HepG2 (cell line): ENCODE results near the gene PDK1. TPM values are rescaled to one million over a fixed set of nuclear protein-coding genes. Genes with fewer than 3 reads are reported as not detected.

Experiments used
- AKAP8 ChIP-seq: sonication (generic); formaldehyde crosslinking; IDR thresholded peaks from 2 replicates; pipeline ENCODE4 v1.5.1; 2020; ENCODE audit warnings: mild to moderate bottlenecking, missing genetic modification reagents
- CBFB ChIP-seq: sonication (generic); formaldehyde crosslinking; IDR thresholded peaks from 2 replicates; pipeline ENCODE4 v1.4.0; 2020; ENCODE audit warnings: missing genetic modification reagents
- CREM ChIP-seq, 2 experiments: sonication (generic) in 1 of 2; formaldehyde crosslinking in 1 of 2; IDR thresholded peaks; 2 replicates each; pipeline versions ENCODE4 v1.4.0 to v1.6.1; 2016 to 2020; ENCODE audit warnings: antibody characterized with exemption in 1 of 2, mild to moderate bottlenecking in 1 of 2, missing genetic modification reagents in 1 of 2
- DMAP1 ChIP-seq: IDR thresholded peaks from 2 replicates; pipeline ENCODE4 v1.6.1; 2016
- GATAD1 ChIP-seq: IDR thresholded peaks from 2 replicates; pipeline ENCODE4 v1.6.1; 2016; ENCODE audit warnings: missing genetic modification reagents, missing compliant biosample characterization
- HNRNPUL1 ChIP-seq: fragments of 200-400 bp; formaldehyde crosslinking; IDR thresholded peaks from 2 replicates; pipeline ENCODE4 v1.6.1; 2017; ENCODE audit warnings: low read depth, mild to moderate bottlenecking, low read length, moderate library complexity
- KLF13 ChIP-seq: sonication (generic); formaldehyde crosslinking; IDR thresholded peaks from 2 replicates; pipeline ENCODE4 v1.4.0; 2020; ENCODE audit warnings: mild to moderate bottlenecking, missing genetic modification reagents
- MAFK ChIP-seq, 2 experiments: IDR thresholded peaks in 1 of 2; conservative IDR thresholded peaks in 1 of 2; 2 replicates each; pipeline ENCODE4 v1.6.1; 2011; ENCODE audit warnings: improper control_type of control experiment in 2 of 2, low read length in 2 of 2
- NCOA1 ChIP-seq: sonication (generic); formaldehyde crosslinking; IDR thresholded peaks from 2 replicates; pipeline ENCODE4 v1.9.0; 2021; ENCODE audit warnings: missing genetic modification reagents
- NCOA2 ChIP-seq: sonication (generic); formaldehyde crosslinking; IDR thresholded peaks from 2 replicates; pipeline ENCODE4 v1.8.0; 2022; ENCODE audit warnings: inconsistent platforms
- NFIC ChIP-seq: IDR thresholded peaks from 2 replicates; pipeline ENCODE4 v1.6.1; 2012; ENCODE audit warnings: mild to moderate bottlenecking, low read length, inconsistent platforms
- SRY ChIP-seq: sonication (generic); formaldehyde crosslinking; IDR thresholded peaks from 2 replicates; pipeline ENCODE4 v1.8.0; 2022; ENCODE audit warnings: mild to moderate bottlenecking, missing genetic modification reagents
- ZFP36L2 ChIP-seq: sonication (generic); formaldehyde crosslinking; IDR thresholded peaks from 2 replicates; pipeline ENCODE4 v1.4.0; 2020; ENCODE audit warnings: missing genetic modification reagents
- ZKSCAN5 ChIP-seq: sonication (generic); formaldehyde crosslinking; IDR thresholded peaks from 2 replicates; pipeline ENCODE4 v1.5.1; 2020; ENCODE audit warnings: mild to moderate bottlenecking, missing genetic modification reagents
- ZNF121 ChIP-seq: sonication (generic); formaldehyde crosslinking; IDR thresholded peaks from 2 replicates; pipeline ENCODE4 v1.5.0; 2020; ENCODE audit warnings: mild to moderate bottlenecking, missing genetic modification reagents
- ZNF253 ChIP-seq: sonication (generic); formaldehyde crosslinking; IDR thresholded peaks from 2 replicates; pipeline ENCODE4 v1.8.0; 2022; ENCODE audit warnings: mild to moderate bottlenecking, missing genetic modification reagents, borderline replicate concordance
- ZNF329 ChIP-seq: sonication (generic); formaldehyde crosslinking; IDR thresholded peaks from 2 replicates; pipeline ENCODE4 v1.9.0; 2021; ENCODE audit warnings: low read depth, mild to moderate bottlenecking, missing genetic modification reagents
- ZNF552 ChIP-seq: sonication (generic); formaldehyde crosslinking; IDR thresholded peaks from 2 replicates; pipeline ENCODE4 v1.9.0; 2022; ENCODE audit warnings: missing genetic modification reagents, mild to moderate bottlenecking, borderline replicate concordance
- ZNF572 ChIP-seq: sonication (generic); formaldehyde crosslinking; IDR thresholded peaks from 2 replicates; pipeline ENCODE4 v1.5.1; 2020; ENCODE audit warnings: mild to moderate bottlenecking, missing genetic modification reagents
- ZNF781 ChIP-seq: sonication (generic); formaldehyde crosslinking; IDR thresholded peaks from 2 replicates; pipeline ENCODE4 v1.5.1; 2020; ENCODE audit warnings: borderline replicate concordance, mild to moderate bottlenecking, missing genetic modification reagents; ENCODE audit errors: not compliant biosample characterization
- polyA plus RNA-seq, 8 experiments: library from polyadenylated mRNA; depleted of rRNA in 3 of 8; stranded (reverse) in 7 of 8; unstranded in 1 of 8; fragments of >200 nt; fragmentation: Illumina TruSeq in 4 of 8; extraction: Trizol in 4 of 8; gene quantifications; 2 replicates each; pipeline versions ENCODE4 v1.2.1 to v1.2.3, GENCODE V29; 2011 to 2016; ENCODE audit warnings: low read depth in 4 of 8, missing spikeins in 1 of 8, mixed read lengths in 1 of 8; ENCODE audit not compliant: insufficient read depth in 1 of 8
- total RNA-seq, 5 experiments: library from RNA; depleted of rRNA; stranded (reverse); fragments of >200 nt; fragmentation: Illumina TruSeq; extraction: Trizol; gene quantifications; 2 replicates each; pipeline ENCODE4 v1.2.3, GENCODE V29; 2016; ENCODE audit warnings: low read depth in 1 of 5
- TF ChIP-seq, protein P1 (sequence below): sonication (generic); formaldehyde crosslinking; IDR thresholded peaks from 2 replicates; pipeline ENCODE4 v1.4.0; 2020; ENCODE audit warnings: missing genetic modification reagents
- TF ChIP-seq, protein P2 (sequence below): sonication (generic); formaldehyde crosslinking; IDR thresholded peaks from 2 replicates; pipeline ENCODE4 v1.5.1; 2020; ENCODE audit warnings: mild to moderate bottlenecking, moderate library complexity, missing genetic modification reagents
- TF ChIP-seq, protein P3 (sequence below): fragments of 450-650 bp; IDR thresholded peaks from 2 replicates; pipeline ENCODE4 v1.6.1; 2017
- TF ChIP-seq, protein P4 (sequence below): sonication (generic); IDR thresholded peaks from 2 replicates; pipeline ENCODE4 v1.6.1; 2016; ENCODE audit warnings: low read depth, borderline replicate concordance

PDK1 gene
- total and polyA plus RNA-seq, 2 of the 13 experiments (the other 11 are each of a cell fraction or from before 2014, with no cell fraction given), result 11.9 to 96.9 TPM

DNA sequence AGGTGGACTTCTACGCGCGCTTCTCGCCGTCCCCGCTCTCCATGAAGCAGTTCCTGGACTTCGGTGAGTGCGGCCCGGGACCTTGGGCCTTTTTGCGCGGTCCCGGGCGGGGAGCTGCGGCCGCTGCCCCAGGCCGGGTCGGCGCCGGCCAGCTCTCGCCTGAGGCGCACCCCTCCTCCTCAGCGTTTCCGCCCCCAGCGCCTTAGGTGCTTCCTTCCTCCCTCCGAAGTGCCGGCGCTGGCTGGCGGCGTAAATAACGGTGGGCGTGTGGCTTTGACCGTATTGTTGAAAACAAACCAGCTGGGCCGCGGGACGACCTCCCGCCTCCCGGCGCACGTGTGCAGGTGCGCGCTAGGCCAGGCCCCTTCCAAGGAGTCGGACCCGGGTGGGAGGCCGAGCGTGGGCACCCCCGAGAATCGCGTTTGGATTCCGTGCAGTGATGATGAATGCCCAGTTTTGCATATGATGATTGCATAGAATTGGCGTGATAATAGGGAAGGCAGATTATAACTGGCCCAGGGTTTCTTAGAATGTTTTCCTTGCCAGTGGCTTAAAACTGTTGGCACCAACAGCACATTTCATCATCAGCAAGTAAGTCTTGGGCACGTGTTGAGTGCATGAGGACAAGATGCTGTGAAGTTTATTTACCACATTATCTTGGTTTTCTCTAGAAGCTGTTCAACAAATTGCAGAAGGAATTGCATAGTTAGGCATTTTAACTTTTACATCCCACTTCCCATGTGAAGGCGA lies 569 bp downstream of the PDK1 start (continued):
- peak; percentile 34; the same call in 1 of the 2 replicates for TF ChIP-seq ZNF329 (CRISPR knock-in tag)
- TF ChIP-seq, protein P1, sequence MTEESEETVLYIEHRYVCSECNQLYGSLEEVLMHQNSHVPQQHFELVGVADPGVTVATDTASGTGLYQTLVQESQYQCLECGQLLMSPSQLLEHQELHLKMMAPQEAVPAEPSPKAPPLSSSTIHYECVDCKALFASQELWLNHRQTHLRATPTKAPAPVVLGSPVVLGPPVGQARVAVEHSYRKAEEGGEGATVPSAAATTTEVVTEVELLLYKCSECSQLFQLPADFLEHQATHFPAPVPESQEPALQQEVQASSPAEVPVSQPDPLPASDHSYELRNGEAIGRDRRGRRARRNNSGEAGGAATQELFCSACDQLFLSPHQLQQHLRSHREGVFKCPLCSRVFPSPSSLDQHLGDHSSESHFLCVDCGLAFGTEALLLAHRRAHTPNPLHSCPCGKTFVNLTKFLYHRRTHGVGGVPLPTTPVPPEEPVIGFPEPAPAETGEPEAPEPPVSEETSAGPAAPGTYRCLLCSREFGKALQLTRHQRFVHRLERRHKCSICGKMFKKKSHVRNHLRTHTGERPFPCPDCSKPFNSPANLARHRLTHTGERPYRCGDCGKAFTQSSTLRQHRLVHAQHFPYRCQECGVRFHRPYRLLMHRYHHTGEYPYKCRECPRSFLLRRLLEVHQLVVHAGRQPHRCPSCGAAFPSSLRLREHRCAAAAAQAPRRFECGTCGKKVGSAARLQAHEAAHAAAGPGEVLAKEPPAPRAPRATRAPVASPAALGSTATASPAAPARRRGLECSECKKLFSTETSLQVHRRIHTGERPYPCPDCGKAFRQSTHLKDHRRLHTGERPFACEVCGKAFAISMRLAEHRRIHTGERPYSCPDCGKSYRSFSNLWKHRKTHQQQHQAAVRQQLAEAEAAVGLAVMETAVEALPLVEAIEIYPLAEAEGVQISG (CRISPR knock-in tag), result peak; percentile 27
- TF ChIP-seq KLF13 (CRISPR knock-in tag), result 0 out of 2 replicates have a peak, but pooled peaks have one; percentile 61
- TF ChIP-seq, protein P2, sequence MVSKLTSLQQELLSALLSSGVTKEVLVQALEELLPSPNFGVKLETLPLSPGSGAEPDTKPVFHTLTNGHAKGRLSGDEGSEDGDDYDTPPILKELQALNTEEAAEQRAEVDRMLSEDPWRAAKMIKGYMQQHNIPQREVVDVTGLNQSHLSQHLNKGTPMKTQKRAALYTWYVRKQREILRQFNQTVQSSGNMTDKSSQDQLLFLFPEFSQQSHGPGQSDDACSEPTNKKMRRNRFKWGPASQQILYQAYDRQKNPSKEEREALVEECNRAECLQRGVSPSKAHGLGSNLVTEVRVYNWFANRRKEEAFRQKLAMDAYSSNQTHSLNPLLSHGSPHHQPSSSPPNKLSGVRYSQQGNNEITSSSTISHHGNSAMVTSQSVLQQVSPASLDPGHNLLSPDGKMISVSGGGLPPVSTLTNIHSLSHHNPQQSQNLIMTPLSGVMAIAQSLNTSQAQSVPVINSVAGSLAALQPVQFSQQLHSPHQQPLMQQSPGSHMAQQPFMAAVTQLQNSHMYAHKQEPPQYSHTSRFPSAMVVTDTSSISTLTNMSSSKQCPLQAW (CRISPR knock-in tag), result peak; percentile 81
- TF ChIP-seq ZNF253, result peak; percentile 69; the same call in 1 of the 2 replicates
- TF ChIP-seq HNRNPUL1, result no peak
- TF ChIP-seq ZNF781 (CRISPR knock-in tag), result peak; percentile 51
- TF ChIP-seq DMAP1 (CRISPR knock-in tag), result no peak; the same call in 1 of the 2 replicates
- TF ChIP-seq ZKSCAN5 (CRISPR knock-in tag), result no peak
- TF ChIP-seq, protein P3, sequence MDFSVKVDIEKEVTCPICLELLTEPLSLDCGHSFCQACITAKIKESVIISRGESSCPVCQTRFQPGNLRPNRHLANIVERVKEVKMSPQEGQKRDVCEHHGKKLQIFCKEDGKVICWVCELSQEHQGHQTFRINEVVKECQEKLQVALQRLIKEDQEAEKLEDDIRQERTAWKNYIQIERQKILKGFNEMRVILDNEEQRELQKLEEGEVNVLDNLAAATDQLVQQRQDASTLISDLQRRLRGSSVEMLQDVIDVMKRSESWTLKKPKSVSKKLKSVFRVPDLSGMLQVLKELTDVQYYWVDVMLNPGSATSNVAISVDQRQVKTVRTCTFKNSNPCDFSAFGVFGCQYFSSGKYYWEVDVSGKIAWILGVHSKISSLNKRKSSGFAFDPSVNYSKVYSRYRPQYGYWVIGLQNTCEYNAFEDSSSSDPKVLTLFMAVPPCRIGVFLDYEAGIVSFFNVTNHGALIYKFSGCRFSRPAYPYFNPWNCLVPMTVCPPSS, result no peak
- no peak for TF ChIP-seq NFIC
- TF ChIP-seq ZNF572, result 0 out of 2 replicates have a peak, but pooled peaks have one; percentile 89
- no peak for TF ChIP-seq AKAP8 (CRISPR knock-in tag)
- TF ChIP-seq MAFK (conservative IDR thresholded peaks at IDR 0.05 in 1 of 2, IDR thresholded peaks at IDR 0.05 in 1 of 2; ENCODE audit: low read length in 2 of 2), result 0 out of 4 replicates have a peak, but pooled peaks of 1 of the 2 experiments have one; percentile 1
- no peak for TF ChIP-seq NCOA2 (CRISPR knock-in tag)
- 0 out of 2 replicates have a peak, but pooled peaks have one; percentile 23 for TF ChIP-seq CBFB (CRISPR knock-in tag)
- no peak; the same call in 1 of the 2 replicates for TF ChIP-seq NCOA1 (CRISPR knock-in tag)
- TF ChIP-seq, protein P4, sequence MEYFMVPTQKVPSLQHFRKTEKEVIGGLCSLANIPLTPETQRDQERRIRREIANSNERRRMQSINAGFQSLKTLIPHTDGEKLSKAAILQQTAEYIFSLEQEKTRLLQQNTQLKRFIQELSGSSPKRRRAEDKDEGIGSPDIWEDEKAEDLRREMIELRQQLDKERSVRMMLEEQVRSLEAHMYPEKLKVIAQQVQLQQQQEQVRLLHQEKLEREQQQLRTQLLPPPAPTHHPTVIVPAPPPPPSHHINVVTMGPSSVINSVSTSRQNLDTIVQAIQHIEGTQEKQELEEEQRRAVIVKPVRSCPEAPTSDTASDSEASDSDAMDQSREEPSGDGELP, result peak; percentile 81
- TF ChIP-seq ZNF121 (CRISPR knock-in tag), result peak; percentile 7; the same call in 1 of the 2 replicates
- no peak for TF ChIP-seq ZFP36L2 (CRISPR knock-in tag)
- no peak; the same call in 1 of the 2 replicates for TF ChIP-seq SRY (CRISPR knock-in tag)
- no peak for TF ChIP-seq ZNF552 (CRISPR knock-in tag)
- TF ChIP-seq CREM (IDR thresholded peaks at IDR 0.05), result no peak
- no peak; the same call in 1 of the 2 replicates for TF ChIP-seq CREM (CRISPR knock-in tag; IDR thresholded peaks at IDR 0.05)
- no peak for TF ChIP-seq GATAD1 (CRISPR knock-in tag)
